ENCODE results near the gene TEX10. TPM values are rescaled to one million over a fixed set of nuclear protein-coding genes. Genes with fewer than 3 reads are reported as not detected.

Gene TEX10
- total and polyA plus RNA-seq, 2 donors (not counting 3 experiments of a cell fraction or from before 2014, with no cell fraction given): 13.6 to 21.2 TPM

- DNase-seq (ENCODE audit: low read depth, low spot score) (no peak), FAIRE-seq (no peak)
- CTCF ChIA-PET: interaction anchor here (1.1 kb wide), 1 partner anchor 9 kb away, joined by 4 read pairs; no protein-coding TSS in a partner anchor
- Histone ChIP-seq H3K79me2 (ENCODE audit: control insufficient read depth, insufficient read depth, low read length) (no peaks in the 10 kb centered on the region), H3K27ac (ENCODE audit: insufficient read depth, low read depth, low read length) (no peak overlapping the region), H3K9me3 (replicated peaks; ENCODE audit: control insufficient read depth, insufficient read depth, low read length) (no peaks in the 10 kb centered on the region), H4K20me1 (replicated peaks; ENCODE audit: control insufficient read depth, extremely low read depth, insufficient read depth, low read length) (no peaks in the 10 kb centered on the region), H3K9me1 (replicated peaks; ENCODE audit: control insufficient read depth, extremely low read depth, insufficient read depth, low read length) (no peaks in the 10 kb centered on the region), H3K9ac (replicated peaks; ENCODE audit: extremely low read depth, insufficient read depth, low read length) (no peak overlapping the region), H3K4me3 (replicated peaks in 1 of 3; ENCODE audit: insufficient read depth in 1 of 3, low read depth in 1 of 3, low read length in 3 of 3) (no peak overlapping the region), H2AFZ (ENCODE audit: low read depth, low read length) (no peak overlapping the region), H3K36me3 (ENCODE audit: control insufficient read depth in 2 of 2, extremely low read depth in 1 of 2, insufficient read depth in 2 of 2, low read length in 2 of 2) (no peaks in the 10 kb centered on the region), H3K27me3 (ENCODE audit: control insufficient read depth in 2 of 2, insufficient read depth in 2 of 2, low read length in 2 of 2) (peaks cover 0 to under 1% of the 10 kb centered on the region in 2 experiments), H3K4me1 (ENCODE audit: control insufficient read depth, extremely low read depth, insufficient read depth, low read length) (no peaks in the 10 kb centered on the region), H3K4me2 (ENCODE audit: insufficient read depth, low read length) (no peak overlapping the region)
- POLR2A ChIA-PET: no interaction called here
- TF ChIP-seq, protein P1, sequence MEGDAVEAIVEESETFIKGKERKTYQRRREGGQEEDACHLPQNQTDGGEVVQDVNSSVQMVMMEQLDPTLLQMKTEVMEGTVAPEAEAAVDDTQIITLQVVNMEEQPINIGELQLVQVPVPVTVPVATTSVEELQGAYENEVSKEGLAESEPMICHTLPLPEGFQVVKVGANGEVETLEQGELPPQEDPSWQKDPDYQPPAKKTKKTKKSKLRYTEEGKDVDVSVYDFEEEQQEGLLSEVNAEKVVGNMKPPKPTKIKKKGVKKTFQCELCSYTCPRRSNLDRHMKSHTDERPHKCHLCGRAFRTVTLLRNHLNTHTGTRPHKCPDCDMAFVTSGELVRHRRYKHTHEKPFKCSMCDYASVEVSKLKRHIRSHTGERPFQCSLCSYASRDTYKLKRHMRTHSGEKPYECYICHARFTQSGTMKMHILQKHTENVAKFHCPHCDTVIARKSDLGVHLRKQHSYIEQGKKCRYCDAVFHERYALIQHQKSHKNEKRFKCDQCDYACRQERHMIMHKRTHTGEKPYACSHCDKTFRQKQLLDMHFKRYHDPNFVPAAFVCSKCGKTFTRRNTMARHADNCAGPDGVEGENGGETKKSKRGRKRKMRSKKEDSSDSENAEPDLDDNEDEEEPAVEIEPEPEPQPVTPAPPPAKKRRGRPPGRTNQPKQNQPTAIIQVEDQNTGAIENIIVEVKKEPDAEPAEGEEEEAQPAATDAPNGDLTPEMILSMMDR (IDR thresholded peaks at IDR 0.05; ENCODE audit: extremely low read depth in 1 of 2, insufficient read depth in 1 of 2, low read depth in 1 of 2, low read length in 2 of 2): no peak
- TF ChIP-seq MYC (IDR thresholded peaks at IDR 0.05; ENCODE audit: low read depth, low read length): no peak
- TF ChIP-seq POLR2A (IDR thresholded peaks at IDR 0.05; ENCODE audit: low read depth, low read length): no peak
- TF ChIP-seq GATA2 (IDR thresholded peaks at IDR 0.05; ENCODE audit: insufficient read depth, insufficient read length, low read depth, low read length): no peak
- no peak for TF ChIP-seq POLR2AphosphoS5 (IDR thresholded peaks at IDR 0.05; ENCODE audit: insufficient read depth, low read depth, low read length)
- TF ChIP-seq JUN (IDR thresholded peaks at IDR 0.05; ENCODE audit: borderline replicate concordance, insufficient read depth, insufficient read length, low read depth): no peak
- no peak for TF ChIP-seq EZH2 (IDR thresholded peaks at IDR 0.05; ENCODE audit: borderline replicate concordance, low read depth, low read length, severe bottlenecking)
- TF ChIP-seq, protein P2, sequence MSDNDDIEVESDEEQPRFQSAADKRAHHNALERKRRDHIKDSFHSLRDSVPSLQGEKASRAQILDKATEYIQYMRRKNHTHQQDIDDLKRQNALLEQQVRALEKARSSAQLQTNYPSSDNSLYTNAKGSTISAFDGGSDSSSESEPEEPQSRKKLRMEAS (IDR thresholded peaks at IDR 0.05; ENCODE audit: insufficient read depth, insufficient read length): no peak
- no peak for TF ChIP-seq FOS (IDR thresholded peaks at IDR 0.05; ENCODE audit: borderline replicate concordance, insufficient read depth, low read length)
- intact Hi-C loops (cut with micrococcal nuclease): no loop called here
- no TSS peak for BruUV-seq (replicated peaks)
- dilution Hi-C loops (cut with MboI; ENCODE audit: extremely low pct_ligation_motif_present, low sequenced_read_pairs): no loop called here
Observed at GRCh38 chr9:100397529-100398266, 45.0 kb upstream of the TEX10 start.
